ENCODE results near the gene ELMO2.
"Not testable (repeated sequence)": the region's sequence is repeated elsewhere in the genome, so short reads cannot be mapped to it uniquely, and the experiment has no call there.

ELMO2 gene

DNA sequence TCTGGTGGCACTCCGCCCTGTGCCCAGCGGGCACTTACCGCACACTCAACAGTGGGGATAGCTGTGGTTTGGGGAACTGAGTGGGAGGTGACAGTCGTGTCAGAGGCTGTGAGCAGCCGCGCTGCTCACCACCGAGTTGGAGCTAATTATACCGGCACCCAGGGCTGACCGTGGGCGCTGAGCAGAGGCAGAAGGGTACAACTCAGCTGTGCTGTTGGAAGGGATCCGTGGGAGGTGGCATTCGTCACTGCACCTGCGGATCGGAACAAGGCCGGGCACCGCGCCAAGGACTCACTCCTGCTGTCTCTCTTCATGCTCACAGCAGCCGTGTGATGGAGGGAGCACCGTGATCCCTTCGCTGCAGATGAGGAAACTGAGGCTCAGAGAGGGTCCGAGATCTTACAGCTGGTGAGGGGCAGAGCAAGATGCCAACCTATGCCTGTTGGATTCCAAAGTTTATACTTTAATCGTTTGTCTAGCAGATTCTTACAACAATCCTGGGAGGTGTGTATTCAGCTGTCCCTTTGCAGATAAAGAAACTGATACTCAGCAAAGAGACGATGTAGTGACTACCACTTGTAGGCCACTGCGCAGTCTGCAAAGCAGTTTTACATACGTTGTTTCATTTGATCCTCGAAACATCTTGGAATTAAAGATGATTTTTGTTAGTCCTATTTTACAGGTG is 713 bp upstream of the ELMO2 start:
- DNase-seq (ENCODE audit: low spot score) = no peak

DNA sequence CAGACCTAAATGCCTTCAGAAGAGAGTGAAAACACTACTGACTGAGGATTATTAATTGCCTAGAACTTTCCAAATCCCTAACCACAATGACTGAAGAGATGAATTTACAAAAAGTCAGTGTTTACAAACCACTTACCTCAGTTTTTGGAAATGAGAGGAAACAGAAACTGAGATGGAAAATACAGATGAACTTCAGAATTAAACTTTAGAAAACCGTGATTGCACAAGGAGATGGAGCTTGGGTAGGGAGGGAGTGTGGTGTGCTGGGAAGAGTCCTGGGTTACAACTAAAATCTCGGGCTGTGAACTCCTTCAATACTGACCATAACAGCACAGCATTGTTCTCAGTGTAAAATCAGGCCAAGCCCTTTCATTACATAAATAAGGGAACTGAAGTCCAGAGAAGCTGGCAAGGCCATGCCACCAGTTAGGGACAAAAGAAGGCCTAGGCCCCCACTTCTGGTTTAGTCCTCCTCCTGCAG is 4.0 kb downstream of the ELMO2 start:
- DNase-seq (ENCODE audit: low spot score) = peak; percentile 31

DNA sequence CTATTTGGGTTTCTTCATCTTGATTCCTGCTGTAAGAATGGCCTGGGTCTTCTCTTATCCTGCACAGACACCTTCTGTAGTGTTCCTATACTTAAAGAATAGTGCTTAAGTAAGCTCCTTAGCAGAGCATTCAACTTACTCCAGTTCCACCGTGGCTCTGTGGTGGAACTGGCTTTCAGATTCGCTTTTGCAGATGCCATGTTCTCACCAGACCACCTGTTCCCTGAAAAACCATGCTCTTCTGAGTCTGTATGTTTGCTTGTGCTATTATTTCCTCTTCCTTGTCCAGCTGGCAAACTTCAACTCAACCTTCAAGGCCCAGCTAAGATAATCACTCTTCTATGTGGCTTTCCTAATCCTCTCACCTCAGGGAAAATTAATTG is 4.9 kb downstream of the ELMO2 start:
- no peak for DNase-seq (ENCODE audit: low spot score)

DNA sequence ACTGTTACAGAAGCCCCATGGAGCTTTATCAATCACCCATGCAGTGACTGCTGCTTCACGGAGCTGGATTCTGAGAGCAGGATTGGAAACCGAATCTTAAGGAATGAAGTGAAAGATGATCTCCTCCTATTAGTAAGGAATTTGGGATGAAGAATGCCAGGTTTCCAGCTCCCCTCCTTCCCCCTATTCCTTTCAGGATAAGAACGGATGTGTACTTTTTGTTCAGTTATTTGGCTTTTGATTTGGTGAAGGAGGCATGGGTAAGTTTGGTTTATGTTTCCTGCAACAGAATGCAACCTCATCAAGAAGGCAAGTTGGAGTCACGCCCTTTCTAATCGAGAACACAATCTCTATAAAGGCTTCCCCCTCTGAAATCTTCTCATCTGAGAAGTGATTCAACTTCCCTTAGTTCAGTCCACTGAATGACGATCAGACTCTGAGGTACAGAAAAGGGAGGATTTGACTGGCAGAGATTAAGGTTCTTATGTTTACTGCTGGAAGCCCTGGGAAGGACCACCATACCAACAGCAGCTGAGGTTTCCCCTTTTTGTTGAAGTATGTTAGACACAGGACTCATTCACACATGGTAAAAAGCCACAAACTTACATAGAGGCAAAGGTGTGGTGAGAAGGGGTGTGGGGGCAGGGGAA is 5.5 kb downstream of the ELMO2 start:
- peak; percentile 21 for DNase-seq (ENCODE audit: low spot score)

DNA sequence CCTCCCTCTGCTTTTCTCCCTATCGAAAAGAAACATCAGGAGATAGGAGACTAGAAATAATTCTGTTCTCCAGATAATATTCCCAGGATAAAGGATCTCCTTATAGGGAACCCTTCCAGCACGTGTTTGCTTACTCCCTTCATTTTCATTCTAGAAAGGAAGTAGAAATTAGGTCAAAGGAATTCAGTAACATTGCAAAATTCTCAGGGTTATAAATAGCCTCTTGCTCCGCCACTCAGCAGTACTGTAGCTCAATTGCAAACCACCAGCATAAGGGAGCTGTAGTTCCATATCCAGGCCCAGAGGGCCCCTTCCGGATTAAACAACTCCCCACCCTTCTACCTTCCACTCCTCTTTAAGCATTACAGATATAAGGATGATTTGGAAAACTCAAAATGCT is 6.2 kb downstream of the ELMO2 start:
- peak; percentile 65 for DNase-seq (ENCODE audit: low spot score)

DNA sequence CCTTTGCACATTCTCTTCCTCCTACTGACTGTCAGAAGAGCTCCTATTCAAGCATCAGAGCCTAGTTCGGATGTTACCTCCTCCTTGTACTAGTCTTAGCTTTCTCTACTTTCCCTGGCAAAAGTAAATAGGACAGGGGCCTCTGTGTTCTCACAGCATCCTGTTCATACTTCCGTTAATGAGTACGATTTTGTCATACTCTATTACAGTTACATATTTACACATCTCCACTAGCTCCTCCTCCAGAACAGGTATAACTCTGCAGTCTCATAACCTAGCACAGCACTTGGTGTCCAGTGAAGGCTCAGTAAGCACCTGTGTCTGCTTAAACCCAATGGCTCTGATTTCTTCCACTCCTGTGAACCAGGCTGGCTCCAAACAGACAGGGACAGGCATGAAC is 7.0 kb downstream of the ELMO2 start:
- no peak for DNase-seq (ENCODE audit: low spot score)

DNA sequence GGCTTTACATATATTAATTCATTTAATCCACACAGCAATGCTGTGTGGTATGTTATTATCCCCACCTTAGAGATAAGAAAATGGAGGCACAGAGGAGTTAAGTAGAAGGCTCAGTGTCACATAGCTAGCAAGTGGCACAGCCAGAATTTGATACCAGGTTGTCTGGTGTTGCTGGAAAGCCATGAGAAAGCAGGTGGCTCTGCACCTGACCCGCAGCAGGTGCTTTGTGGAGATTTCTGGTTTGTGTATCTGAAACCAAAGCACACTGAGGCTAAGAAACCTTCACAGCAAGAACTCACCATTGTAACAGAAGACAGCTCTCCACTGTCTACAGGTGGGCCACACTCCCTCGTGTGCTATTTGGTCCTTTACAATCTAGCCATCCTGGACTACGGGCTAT is 7.5 kb downstream of the ELMO2 start:
- no peak for DNase-seq (ENCODE audit: low spot score)

DNA sequence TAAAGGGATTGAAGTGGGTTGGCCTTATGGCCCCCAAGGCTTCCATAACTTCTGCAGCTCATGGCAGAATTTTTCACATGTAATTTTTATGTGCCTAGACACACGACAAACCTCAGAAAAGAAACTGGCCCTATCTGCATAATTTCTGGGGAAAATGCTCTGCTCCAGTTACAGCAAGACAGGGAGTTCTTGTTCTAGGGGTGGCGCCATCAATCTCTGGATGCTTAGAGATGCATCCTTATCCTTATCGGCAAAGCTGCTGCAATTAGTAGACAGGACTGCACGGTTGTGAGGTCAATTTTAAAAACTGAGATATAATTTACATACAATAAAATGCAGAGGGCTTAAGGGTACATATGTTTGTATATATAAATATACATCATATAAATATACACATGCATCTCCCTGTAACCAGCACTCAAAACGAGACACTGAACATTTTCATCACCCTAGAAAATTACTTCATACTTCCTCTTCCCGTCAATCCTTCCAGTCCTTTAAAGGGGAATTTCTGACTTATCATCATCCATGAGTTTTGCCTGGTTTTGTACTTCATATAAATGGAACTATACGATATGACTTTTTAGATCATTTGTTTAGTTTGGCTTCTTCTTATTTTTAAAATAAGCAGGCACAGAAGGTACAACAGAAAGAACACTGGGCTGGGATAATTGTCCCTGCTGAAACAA is 10.2 kb downstream of the ELMO2 start:
- no peak for DNase-seq (ENCODE audit: low spot score)

DNA sequence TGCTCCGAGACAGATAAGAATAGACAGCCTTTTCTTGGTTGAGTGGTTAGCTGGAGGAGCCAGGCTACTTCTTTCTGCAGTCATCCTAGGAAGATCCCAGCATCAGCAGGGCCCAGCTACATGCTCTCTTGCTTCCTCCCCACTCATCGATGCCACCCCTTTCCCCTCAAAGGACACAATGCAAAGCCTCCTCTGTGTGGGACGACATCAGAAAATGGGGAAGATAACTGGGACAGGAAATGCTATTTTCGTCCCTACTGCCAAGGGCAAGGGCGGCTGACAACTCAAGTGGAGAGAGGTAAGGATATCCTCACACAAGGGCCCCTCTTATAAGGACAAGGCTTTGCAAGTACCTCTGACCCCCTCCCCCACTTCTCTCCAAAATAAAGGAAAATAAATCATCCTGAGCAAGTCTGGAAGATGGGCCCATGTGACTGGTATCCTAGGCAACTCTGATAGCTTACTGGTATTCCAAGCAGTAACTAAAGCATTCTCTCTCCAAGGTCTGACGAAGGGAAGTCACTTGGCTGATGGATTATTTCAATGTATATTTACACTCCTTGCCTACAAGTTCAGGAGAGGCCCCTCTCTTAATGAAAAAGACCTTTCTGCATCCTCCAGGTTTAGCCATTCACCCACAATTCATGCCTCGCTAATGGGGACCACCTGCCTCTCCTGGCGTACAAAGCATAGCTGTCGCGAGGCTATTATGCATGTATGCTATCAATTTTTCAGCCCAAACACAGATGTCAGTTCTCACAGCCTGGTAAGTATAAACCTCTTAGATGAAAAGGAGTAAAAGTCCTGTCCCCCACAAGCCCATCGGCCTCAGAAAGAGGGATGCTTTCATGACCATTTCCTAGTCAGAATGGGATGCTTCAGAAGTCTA is 11.3 kb downstream of the ELMO2 start:
- no peak for DNase-seq (ENCODE audit: low spot score)

DNA sequence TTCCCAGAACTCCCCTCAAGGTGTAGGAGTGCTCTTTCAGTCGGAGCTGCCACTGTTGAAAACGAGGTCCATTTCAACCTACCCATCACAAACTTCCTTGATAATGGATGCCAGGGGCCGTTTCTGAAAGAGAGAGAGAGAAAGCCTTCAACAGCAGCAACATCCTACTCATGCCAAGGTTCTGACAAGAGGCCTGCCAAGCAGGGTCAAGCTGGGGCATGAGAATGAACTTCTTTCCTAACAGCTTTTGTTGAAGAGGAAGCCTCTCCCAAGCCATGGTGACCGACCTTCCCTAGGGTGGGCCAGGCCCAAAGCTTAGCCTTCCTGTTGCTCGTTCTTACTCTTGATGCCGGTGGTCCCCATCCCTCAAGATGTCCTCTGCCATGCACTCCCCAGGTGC is 12.4 kb downstream of the ELMO2 start:
- DNase-seq (ENCODE audit: low spot score) = no peak

DNA sequence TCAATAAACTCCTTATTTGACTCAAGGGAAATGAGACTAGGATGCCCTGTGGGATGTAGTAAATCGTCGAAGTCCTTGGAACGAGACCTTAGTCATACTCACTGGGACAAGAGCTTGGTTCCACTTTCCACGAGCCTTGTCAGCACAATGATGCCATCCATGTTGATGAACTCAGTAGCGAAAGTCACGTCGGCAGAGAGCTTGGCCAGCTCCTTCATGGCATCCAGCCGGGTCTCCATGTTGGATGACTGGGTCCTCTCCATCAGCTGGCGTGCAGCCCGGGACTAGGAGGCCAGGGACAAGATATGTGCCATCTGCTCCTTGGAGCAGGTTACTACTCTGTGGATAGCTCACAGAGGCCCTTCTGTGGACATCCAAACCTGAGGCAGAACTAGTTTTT is 17.5 kb downstream of the ELMO2 start:
- no peak for DNase-seq (ENCODE audit: low spot score)

DNA sequence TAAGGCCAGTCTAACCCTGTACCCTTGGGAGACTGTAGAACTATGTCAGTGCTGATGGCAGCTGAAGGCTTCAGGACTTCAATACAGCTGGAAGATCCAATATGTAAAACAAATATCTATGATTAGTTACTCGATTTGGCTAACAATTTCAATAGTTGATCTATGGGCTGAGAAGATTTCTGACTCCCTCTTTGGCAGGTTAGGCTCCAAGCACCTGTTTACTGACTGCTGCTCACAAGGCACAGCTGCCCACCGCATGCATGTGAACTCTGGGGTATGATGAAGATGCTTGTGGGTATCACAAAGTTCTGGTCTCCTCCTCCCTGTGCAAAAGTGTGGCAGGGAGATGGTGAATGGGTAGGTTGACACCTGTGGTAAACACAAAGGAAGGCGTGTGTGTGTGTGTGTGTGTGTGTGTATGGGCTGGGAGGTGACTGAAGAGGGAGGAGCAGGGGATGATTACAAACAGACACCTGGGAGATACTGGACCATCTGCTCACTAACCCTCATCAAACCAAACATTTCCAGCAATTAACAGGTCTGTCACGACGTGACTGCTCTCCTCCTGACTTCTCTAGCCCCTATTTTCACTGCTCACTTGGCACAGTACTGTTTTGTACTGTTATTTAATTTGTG is 18.1 kb downstream of the ELMO2 start:
- no peak for DNase-seq (ENCODE audit: low spot score)

DNA sequence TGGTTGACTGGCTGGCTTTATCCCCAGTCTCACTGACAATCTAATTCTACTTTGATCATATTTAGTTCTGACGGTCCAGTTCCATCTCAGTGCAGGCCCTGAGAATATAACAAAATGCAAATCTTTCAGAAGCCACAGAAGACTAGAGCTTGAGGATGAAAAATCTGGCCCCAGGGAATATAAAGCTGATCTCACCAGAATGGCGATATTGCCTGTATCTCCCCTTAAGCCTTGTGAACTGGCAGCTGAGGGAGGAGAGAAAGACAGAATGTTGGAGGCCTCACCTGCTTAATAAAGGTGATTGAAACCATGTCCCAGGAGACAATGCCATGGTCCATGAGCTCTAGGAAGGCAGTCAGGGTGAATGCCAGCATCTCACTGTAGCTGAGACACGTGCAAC is 19.4 kb downstream of the ELMO2 start:
- not testable (repeated sequence) for DNase-seq (ENCODE audit: low spot score)

DNA sequence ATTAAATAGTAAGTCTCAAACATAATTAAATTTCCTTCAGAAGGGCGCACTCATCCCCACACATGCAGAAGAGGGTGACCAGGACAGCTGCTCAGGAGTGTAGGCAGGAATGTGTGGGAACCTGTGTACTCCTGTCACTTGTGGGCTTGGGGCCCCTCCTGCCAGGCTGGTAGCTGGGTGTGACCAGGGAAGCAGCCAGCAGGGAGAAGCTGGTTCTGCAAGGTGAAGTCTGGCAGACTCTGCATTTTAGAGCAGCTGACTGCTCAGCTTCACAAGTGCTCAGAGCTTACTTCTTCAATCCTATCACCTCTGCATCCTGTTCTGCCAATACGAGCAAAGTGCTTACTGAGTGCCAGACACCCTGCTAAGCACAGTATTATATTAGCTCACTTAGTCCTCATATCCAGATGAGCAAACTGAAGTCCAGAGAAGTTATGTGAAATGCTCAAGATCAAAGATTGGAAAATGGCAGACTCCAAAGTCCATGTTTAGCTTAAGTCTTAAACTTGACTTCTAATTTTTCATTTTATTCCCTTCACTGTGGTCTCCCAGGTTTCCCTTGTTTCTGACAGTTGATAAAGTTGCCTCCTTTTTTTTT is 27.9 kb downstream of the ELMO2 start:
- DNase-seq (ENCODE audit: low spot score) = no peak

DNA sequence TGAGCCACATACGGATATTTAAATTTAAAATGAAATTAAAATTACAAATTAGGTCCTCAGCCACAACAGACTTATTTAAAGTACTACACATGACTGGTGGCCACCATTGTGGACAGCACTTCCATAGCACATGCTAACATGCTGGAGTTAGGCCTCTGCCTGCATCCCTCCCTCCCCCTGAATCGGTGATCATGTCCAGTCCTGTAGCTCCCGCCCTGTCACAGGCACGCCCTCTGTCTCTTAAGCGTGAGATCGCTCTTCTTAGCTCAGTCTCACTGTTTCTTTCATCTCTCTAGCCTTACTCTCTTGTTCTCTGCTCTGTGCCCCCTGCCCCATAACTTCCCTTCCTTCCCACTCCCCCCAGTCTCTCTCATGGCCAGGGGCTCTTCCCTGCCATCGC is 28.9 kb downstream of the ELMO2 start:
- DNase-seq (ENCODE audit: low spot score) = no peak

DNA sequence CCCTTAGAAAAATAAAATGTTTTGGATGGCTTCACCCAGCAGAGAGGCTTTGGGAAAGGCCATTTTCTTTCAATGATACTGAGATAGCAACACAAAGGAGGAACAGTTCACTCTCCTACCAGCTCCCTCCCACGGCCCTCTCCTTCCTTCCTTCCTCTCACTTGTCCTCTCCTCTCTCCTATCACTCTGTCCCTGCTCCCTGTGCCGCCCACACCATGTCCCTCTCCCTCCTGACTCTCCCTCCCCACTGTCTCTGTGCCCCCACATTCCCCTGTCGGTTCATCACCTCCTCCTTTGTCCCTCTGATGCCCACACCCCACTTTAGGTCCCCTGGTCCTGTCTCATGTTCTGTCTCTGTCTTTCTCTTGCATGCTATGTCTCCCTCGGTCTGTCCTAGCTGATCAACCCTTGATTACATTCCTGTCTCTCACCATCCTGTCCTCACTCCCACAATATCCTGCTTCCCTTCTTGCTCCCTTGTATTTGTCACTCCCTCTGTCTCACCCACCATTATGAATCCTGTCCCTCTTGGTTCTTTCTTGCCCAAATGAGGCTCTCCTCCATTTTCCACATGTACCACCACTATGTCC is 30.1 kb downstream of the ELMO2 start:
- DNase-seq (ENCODE audit: low spot score) = no peak

DNA sequence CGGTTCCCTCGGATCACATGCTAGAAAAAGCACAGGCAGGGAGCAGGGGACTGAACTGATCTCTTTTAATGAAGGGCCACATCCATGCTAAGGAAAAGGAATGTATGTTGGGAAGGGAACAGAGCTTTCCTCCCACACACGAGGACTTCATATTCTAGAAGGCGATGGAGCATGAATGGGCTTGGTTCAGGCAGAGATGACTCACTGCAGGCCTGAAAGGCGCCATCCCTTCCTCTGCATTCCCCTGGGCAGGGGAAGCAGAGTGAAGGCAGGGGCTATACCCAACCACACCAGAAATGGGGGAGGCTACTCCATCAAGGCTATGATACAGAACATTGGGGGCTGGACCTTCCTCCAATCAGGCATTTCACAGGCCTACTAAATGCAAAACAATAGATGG is 30.6 kb downstream of the ELMO2 start:
- no peak for DNase-seq (ENCODE audit: low spot score)

DNA sequence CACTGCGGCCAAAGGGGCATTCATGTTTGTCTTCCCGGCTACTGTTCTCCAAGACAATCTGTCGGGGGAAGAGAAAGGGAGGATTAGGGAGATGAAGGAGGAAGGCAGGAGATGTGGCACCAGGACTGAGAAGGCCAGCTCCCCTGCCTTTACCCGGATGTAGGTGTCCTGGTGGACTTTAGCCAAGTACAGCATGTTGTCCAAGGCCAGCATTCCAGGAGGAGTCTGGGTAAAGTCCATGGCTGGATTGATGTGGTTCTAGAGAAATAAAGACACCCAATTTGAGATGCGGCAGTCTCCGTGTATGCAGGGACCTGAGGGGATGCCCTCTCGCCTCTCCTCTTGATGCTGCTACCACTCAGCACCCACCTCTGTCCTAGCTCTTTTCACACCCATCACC is 32.0 kb downstream of the ELMO2 start:
- no peak for DNase-seq (ENCODE audit: low spot score)

DNA sequence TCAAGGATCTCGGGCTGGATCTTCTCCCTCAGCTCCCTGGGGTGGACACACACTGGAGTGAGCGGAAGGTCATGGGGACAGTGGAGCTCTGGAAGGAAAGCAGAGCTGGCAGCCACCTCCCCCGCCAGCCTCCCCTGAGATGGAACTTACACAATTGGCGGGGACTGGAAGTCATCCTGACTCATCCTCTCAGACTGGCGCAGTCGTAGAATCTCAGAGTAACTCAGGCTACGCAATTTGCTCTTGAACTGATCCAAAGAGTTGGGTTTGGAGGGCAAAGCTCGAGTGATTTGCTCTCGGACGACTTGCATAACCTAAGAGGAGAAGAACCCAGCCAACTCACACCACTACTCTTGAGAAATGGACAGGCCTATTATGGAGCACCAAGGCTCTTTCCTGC is 34.8 kb downstream of the ELMO2 start:
- peak; percentile 34 for DNase-seq (ENCODE audit: low spot score)

DNA sequence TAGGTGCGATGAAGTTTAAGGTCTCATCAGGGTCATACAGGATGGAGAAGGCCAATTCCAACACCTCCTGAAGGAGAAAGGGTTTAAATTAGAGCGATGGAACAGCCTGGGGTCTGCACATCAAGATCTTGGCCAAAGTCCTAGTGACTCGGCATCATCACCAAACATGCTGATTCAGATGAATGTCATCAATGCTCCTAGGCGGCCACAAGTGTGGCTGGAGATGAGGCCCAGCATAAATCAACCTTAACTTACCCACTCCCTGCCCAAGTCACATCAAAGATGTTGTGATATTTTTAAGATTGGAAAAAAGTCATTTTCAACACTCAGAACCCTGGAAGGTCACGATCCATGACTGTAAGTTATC is 37.5 kb downstream of the ELMO2 start:
- no peak for DNase-seq (ENCODE audit: low spot score)

All from AG20443 (cell line).